C4-2B (cell line): Measurements from ENCODE around the gene TMED5.

ENCODE experiments used
- ZFX ChIP-seq: fragments of 450-650 bp; IDR thresholded peaks from 2 replicates; pipeline ENCODE4 v1.6.1; 2017
- TF ChIP-seq, protein P1 (sequence below): fragments of 450-650 bp; conservative IDR thresholded peaks from 2 replicates; pipeline ENCODE4 v1.5.1; 2017; ENCODE audit warnings: mild to moderate bottlenecking

- TF ChIP-seq, protein P1, sequence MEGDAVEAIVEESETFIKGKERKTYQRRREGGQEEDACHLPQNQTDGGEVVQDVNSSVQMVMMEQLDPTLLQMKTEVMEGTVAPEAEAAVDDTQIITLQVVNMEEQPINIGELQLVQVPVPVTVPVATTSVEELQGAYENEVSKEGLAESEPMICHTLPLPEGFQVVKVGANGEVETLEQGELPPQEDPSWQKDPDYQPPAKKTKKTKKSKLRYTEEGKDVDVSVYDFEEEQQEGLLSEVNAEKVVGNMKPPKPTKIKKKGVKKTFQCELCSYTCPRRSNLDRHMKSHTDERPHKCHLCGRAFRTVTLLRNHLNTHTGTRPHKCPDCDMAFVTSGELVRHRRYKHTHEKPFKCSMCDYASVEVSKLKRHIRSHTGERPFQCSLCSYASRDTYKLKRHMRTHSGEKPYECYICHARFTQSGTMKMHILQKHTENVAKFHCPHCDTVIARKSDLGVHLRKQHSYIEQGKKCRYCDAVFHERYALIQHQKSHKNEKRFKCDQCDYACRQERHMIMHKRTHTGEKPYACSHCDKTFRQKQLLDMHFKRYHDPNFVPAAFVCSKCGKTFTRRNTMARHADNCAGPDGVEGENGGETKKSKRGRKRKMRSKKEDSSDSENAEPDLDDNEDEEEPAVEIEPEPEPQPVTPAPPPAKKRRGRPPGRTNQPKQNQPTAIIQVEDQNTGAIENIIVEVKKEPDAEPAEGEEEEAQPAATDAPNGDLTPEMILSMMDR: no peak
- TF ChIP-seq ZFX: no peak
These were observed 8.6 kb downstream of the TMED5 start for GRCh38 chr1:93171549-93172034.
